A549 (cell line): Measurements from ENCODE around the gene THADA. TPM values are rescaled to one million over a fixed set of nuclear protein-coding genes. Genes with fewer than 3 reads are reported as not detected.

Experiments
- ATAC-seq, 2 experiments: fragments of 200-7000 bp in 1 of 2; fragments of >200 bp in 1 of 2; cut with Nextera tagmentation in 1 of 2; cut with Tn5 transposase in 1 of 2; 3 replicates each; pipeline versions ENCODE4 v1.8.0 to v1.9.1; 2018 to 2020; ENCODE audit warnings: mild to moderate bottlenecking in 1 of 2, moderate library complexity in 1 of 2
- CTCF ChIA-PET: fragments of 300-600 bp; sonication (Branson Sonifier 250); formaldehyde crosslinking; extraction: SDS; loops from one replicate; lab custom pipeline; 2021; ENCODE audit warnings: antibody characterized with exemption, inconsistent platforms; lab: Yijun Ruan, JAX
- POLR2A ChIA-PET: fragments of 350-600 bp; formaldehyde crosslinking; extraction: SDS; loops from one replicate; lab custom pipeline; 2021; ENCODE audit warnings: antibody characterized with exemption, inconsistent platforms; lab: Yijun Ruan, JAX
- DNase-seq, 2 experiments: peaks; one replicate each; pipeline versions ENCODE4 v3.0.0 to v3.0.0-alpha.2; 2011 to 2016; ENCODE audit warnings: low read depth in 1 of 2, low spot score in 1 of 2
- FAIRE-seq: peaks from 2 replicates; lab custom pipeline; 2011; peaks lifted over from hg19 to GRCh38; lab: Jason Lieb, UNC
- H3K27ac ChIP-seq, 2 experiments: fragments of >200 bp; sonication (Bioruptor Twin); formaldehyde crosslinking; 3 replicates each; pipeline ENCODE4 v1.5.1; 2016 to 2017
- H3K4me1 ChIP-seq: fragments of >200 bp; sonication (Bioruptor Twin); formaldehyde crosslinking; 3 replicates; pipeline ENCODE4 v1.6.1; 2016
- H3K4me2 ChIP-seq: fragments of >200 bp; sonication (Bioruptor Twin); formaldehyde crosslinking; 3 replicates; pipeline ENCODE4 v1.6.1; 2016
- H3K4me3 ChIP-seq: fragments of >200 bp; sonication (Bioruptor Twin); formaldehyde crosslinking; 3 replicates; pipeline ENCODE4 v1.5.1; 2016
- H3K9me3 ChIP-seq: fragments of >200 bp; sonication (Bioruptor Twin); formaldehyde crosslinking; 3 replicates; pipeline ENCODE4 v1.6.1; 2016
- CBX2 ChIP-seq: fragments of 200-600 bp; sonication (generic); IDR thresholded peaks from 2 replicates; pipeline ENCODE4 v1.6.1; 2016; ENCODE audit warnings: low read depth, mild to moderate bottlenecking, borderline replicate concordance
- CBX8 ChIP-seq: fragments of 200-600 bp; sonication (generic); IDR thresholded peaks from 2 replicates; pipeline ENCODE4 v1.6.1; 2016
- CEBPB ChIP-seq, 2 experiments: fragments of >200 bp in 1 of 2; sonication (Bioruptor Twin) in 1 of 2; formaldehyde crosslinking in 1 of 2; IDR thresholded peaks; 2 replicates each; pipeline ENCODE4 v1.6.1; 2012 to 2016
- CHD4 ChIP-seq: fragments of 200-600 bp; sonication (generic); IDR thresholded peaks from 2 replicates; pipeline ENCODE4 v1.6.1; 2016; ENCODE audit warnings: antibody characterized with exemption, mild to moderate bottlenecking, borderline replicate concordance
- EHMT2 ChIP-seq: fragments of 200-600 bp; sonication (generic); IDR thresholded peaks from 2 replicates; pipeline ENCODE4 v1.6.1; 2016; ENCODE audit warnings: antibody characterized with exemption, low read depth, mild to moderate bottlenecking, moderate library complexity
- EP300 ChIP-seq, 2 experiments: fragments of >200 bp; sonication (Bioruptor Twin); formaldehyde crosslinking; IDR thresholded peaks; 2 replicates in 1 of 2; 3 replicates in 1 of 2; pipeline ENCODE4 v1.6.1; 2016 to 2017
- ESRRA ChIP-seq: fragments of 150-350 bp; IDR thresholded peaks from 2 replicates; pipeline ENCODE4 v1.6.1; 2014; ENCODE audit warnings: mild to moderate bottlenecking, low read length, borderline replicate concordance
- FOSB ChIP-seq: fragments of 250-450 bp; sonication (Bioruptor Pico); IDR thresholded peaks from 2 replicates; pipeline ENCODE4 v1.5.0; 2020; ENCODE audit warnings: mild to moderate bottlenecking, moderate library complexity
- GATA3 ChIP-seq: IDR thresholded peaks from 2 replicates; pipeline ENCODE4 v1.6.1; 2012; ENCODE audit warnings: borderline replicate concordance
- HMGXB4 ChIP-seq: fragments of 250-450 bp; sonication (Bioruptor Pico); IDR thresholded peaks from 2 replicates; pipeline ENCODE4 v1.5.0; 2021; ENCODE audit warnings: mild to moderate bottlenecking, moderate library complexity, borderline replicate concordance
- HOXB5 ChIP-seq: fragments of 250-450 bp; sonication (Bioruptor Pico); IDR thresholded peaks from 2 replicates; pipeline ENCODE4 v1.5.0; 2020; ENCODE audit warnings: mild to moderate bottlenecking, moderate library complexity
- JUN ChIP-seq, 2 experiments: fragments of >200 bp; sonication (Bioruptor Twin); formaldehyde crosslinking; IDR thresholded peaks; 2 replicates in 1 of 2; 3 replicates in 1 of 2; pipeline ENCODE4 v1.6.1; 2016 to 2017
- MAFK ChIP-seq: fragments of 450-650 bp; IDR thresholded peaks from 2 replicates; pipeline ENCODE4 v1.6.1; 2014; ENCODE audit not compliant: partially characterized antibody
- NFE2L2 ChIP-seq: fragments of 150-350 bp; conservative IDR thresholded peaks from 2 replicates; pipeline ENCODE4 v1.6.1; 2014; ENCODE audit warnings: low read length
- NR3C1 ChIP-seq: fragments of >200 bp; sonication (Bioruptor Twin); formaldehyde crosslinking; IDR thresholded peaks from 3 replicates; pipeline ENCODE4 v1.6.1; 2017
- POLR2A ChIP-seq: IDR thresholded peaks from 2 replicates; pipeline ENCODE4 v1.6.1; 2012; ENCODE audit warnings: mild to moderate bottlenecking, low read length
- POLR2AphosphoS2 ChIP-seq: conservative IDR thresholded peaks from 2 replicates; pipeline ENCODE4 v1.6.1; 2012; ENCODE audit warnings: low read length, improper control_type of control experiment, inconsistent platforms
- RARB ChIP-seq: fragments of 250-450 bp; sonication (Bioruptor Pico); IDR thresholded peaks from 2 replicates; pipeline ENCODE4 v1.8.0; 2021; ENCODE audit warnings: mild to moderate bottlenecking, moderate library complexity
- REST ChIP-seq: fragments of 200-600 bp; sonication (generic); IDR thresholded peaks from 2 replicates; pipeline ENCODE4 v1.6.1; 2016; ENCODE audit warnings: antibody characterized with exemption, mild to moderate bottlenecking, moderate library complexity
- SREBF2 ChIP-seq: fragments of 450-650 bp; IDR thresholded peaks from 2 replicates; pipeline ENCODE4 v1.6.1; 2014; ENCODE audit warnings: mild to moderate bottlenecking, moderate library complexity
- USF2 ChIP-seq: fragments of 450-650 bp; IDR thresholded peaks from 2 replicates; pipeline ENCODE4 v1.6.1; 2014; ENCODE audit warnings: antibody characterized with exemption
- ZSCAN20 ChIP-seq: fragments of 250-450 bp; sonication (Bioruptor Pico); IDR thresholded peaks from 2 replicates; pipeline ENCODE4 v1.8.0; 2022; ENCODE audit warnings: mild to moderate bottlenecking, moderate library complexity
- WGBS: methylation state at CpG from one replicate; pipeline ENCODE4 v1.1.6; 2017; ENCODE audit errors: missing lambda C conversion rate; 5-methylcytosine and 5-hydroxymethylcytosine counted together
- polyA plus RNA-seq, 4 experiments: library from polyadenylated mRNA; depleted of rRNA in 3 of 4; stranded (reverse); fragments of >200 nt; fragmentation: RNase III in 1 of 4; extraction: RNeasy Plus Mini Kit Qiagen cat#74134 plus additional on column Dnase treatment in 1 of 4; gene quantifications; 2 replicates in 3 of 4; 3 replicates in 1 of 4; pipeline ENCODE4 v1.2.3, GENCODE V29; 2011 to 2017

The THADA gene
- polyA plus RNA-seq, 2 of the 4 experiments (the other 2 are of a cell fraction) = 21.8 to 37.9 TPM

GRCh38 chr2:43246641-43247040, 349.2 kb downstream of the THADA start:
- FAIRE-seq (no peak), DNase-seq (no peak), ATAC-seq (no peak)
- Histone ChIP-seq H3K4me2 (no peak overlapping the region), H3K27ac (no peak overlapping the region), H3K4me1 (no peaks in the 10 kb centered on the region), H3K4me3 (no peak overlapping the region), H3K9me3 (no peaks in the 10 kb centered on the region)
- WGBS = 92% methylated on average over 3 of the region's 3 CpGs
- ChIA-PET POLR2A (no interaction called here), CTCF (interaction anchor here (2.6 kb wide), 1 partner anchor 272 kb away, joined by 7 read pairs; no protein-coding TSS in a partner anchor)
- TF ChIP-seq GATA3 (no peak), EP300 (IDR thresholded peaks at IDR 0.05) (no peak), EHMT2 (no peak), FOSB (CRISPR knock-in tag) (no peak), ZSCAN20 (CRISPR knock-in tag) (no peak), MAFK (no peak), USF2 (no peak), POLR2AphosphoS2 (no peak), CHD4 (no peak), HMGXB4 (CRISPR knock-in tag) (no peak), CBX2 (no peak), JUN (IDR thresholded peaks at IDR 0.05) (no peak), POLR2A (no peak), NFE2L2 (no peak), NR3C1 (no peak), RARB (no peak), CBX8 (no peak), REST (no peak), SREBF2 (no peak)

GRCh38 chr2:43241558-43241957, 354.3 kb downstream of the THADA start:
- H3K27ac ChIP-seq = no peak overlapping the region
- no peak overlapping the region for H3K4me3 ChIP-seq
- DNase-seq (no peak), ATAC-seq (no peak), FAIRE-seq (no peak)
- no peaks in the 10 kb centered on the region for H3K4me1 ChIP-seq
- POLR2A ChIA-PET = no interaction called here
- 91% methylated on average over 10 of the region's 10 CpGs for WGBS
- H3K9me3 ChIP-seq = no peaks in the 10 kb centered on the region
- H3K4me2 ChIP-seq = no peak overlapping the region
- CTCF ChIA-PET = interaction anchor here (1.1 to 4.2 kb wide), 7 partner anchors 13 to 413 kb away, joined by 3 to 50 read pairs (median 7); partner anchors contain the start of gene ZFP36L2
- TF ChIP-seq CBX2 (no peak), ESRRA (no peak), HOXB5 (CRISPR knock-in tag) (no peak), CEBPB (IDR thresholded peaks at IDR 0.05) (no peak)
